D341Med (cell line): ENCODE results near the gene ANK3.

Experiments
- DNase-seq: peaks from one replicate; pipeline ENCODE4 v3.0.0; 2012; ENCODE audit warnings: low spot score

Gene ANK3

GRCh38 chr10:60224066-60224705, 165.5 kb downstream of the ANK3 start:
- no peak for DNase-seq

GRCh38 chr10:60222047-60222446, 167.6 kb downstream of the ANK3 start:
- DNase-seq: no peak

GRCh38 chr10:60212195-60212594, 177.5 kb downstream of the ANK3 start:
- no peak for DNase-seq

GRCh38 chr10:60209874-60210570, 179.7 kb downstream of the ANK3 start:
- no peak for DNase-seq

GRCh38 chr10:60208676-60209269, 180.9 kb downstream of the ANK3 start:
- DNase-seq: peak; percentile 53

GRCh38 chr10:60207894-60208293, 181.8 kb downstream of the ANK3 start:
- DNase-seq: no peak

- no peak for DNase-seq
These were observed 182.9 kb downstream of the ANK3 start for GRCh38 chr10:60206735-60207134.

GRCh38 chr10:60205741-60206140, 183.9 kb downstream of the ANK3 start:
- DNase-seq: no peak

GRCh38 chr10:60203993-60204618, 185.6 kb downstream of the ANK3 start:
- peak; percentile 54 for DNase-seq

GRCh38 chr10:60200682-60201053, 189.0 kb downstream of the ANK3 start:
- DNase-seq: no peak

- DNase-seq: no peak
These were observed 189.5 kb downstream of the ANK3 start for GRCh38 chr10:60200012-60200681.

GRCh38 chr10:60197206-60197605, 192.5 kb downstream of the ANK3 start:
- DNase-seq: no peak

- no peak for DNase-seq
These were observed 195.3 kb downstream of the ANK3 start for GRCh38 chr10:60194421-60194820.

- no peak for DNase-seq
These were observed 196.7 kb downstream of the ANK3 start for GRCh38 chr10:60192946-60193345.

- no peak for DNase-seq
These were observed 199.7 kb downstream of the ANK3 start for GRCh38 chr10:60189861-60190475.

- DNase-seq: no peak
These were observed 201.1 kb downstream of the ANK3 start for GRCh38 chr10:60188548-60188947.

- no peak for DNase-seq
These were observed 202.0 kb downstream of the ANK3 start for GRCh38 chr10:60187691-60188090.

GRCh38 chr10:60186315-60187071, 203.2 kb downstream of the ANK3 start:
- no peak for DNase-seq

- no peak for DNase-seq
These were observed 204.3 kb downstream of the ANK3 start for GRCh38 chr10:60185421-60185820.

- DNase-seq: no peak
These were observed 207.0 kb downstream of the ANK3 start for GRCh38 chr10:60182691-60183090.

GRCh38 chr10:60176925-60177324, 212.8 kb downstream of the ANK3 start:
- DNase-seq: no peak
